Raji (cell line): Measurements from ENCODE around the gene SERAC1.

Experiments
- POLR2A ChIP-seq: IDR thresholded peaks from 2 replicates; pipeline ENCODE4 v1.6.1; 2011; ENCODE audit warnings: low read depth, low read length, control low read depth; ENCODE audit not compliant: insufficient read depth

SERAC1 gene

DNA sequence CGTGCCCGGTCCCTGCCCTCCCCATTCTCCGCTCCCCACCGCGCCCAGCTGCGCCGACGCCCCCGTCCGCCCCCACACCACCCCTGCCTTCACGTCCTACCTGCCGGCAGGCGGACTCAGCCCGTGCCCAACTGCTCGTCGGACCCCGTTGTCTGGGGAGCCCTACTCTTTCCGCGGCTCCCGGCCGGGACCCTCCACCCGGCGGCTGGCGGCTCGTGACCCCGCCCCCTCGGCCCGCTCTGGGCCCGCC lies at the start of gene SERAC1:
Gene SERAC1, minus strand, starts transcription at position 223 of the 250 bp plus-strand sequence. CDS start 9,899 bp downstream, outside the sequence.
- TF ChIP-seq POLR2A: no peak

DNA sequence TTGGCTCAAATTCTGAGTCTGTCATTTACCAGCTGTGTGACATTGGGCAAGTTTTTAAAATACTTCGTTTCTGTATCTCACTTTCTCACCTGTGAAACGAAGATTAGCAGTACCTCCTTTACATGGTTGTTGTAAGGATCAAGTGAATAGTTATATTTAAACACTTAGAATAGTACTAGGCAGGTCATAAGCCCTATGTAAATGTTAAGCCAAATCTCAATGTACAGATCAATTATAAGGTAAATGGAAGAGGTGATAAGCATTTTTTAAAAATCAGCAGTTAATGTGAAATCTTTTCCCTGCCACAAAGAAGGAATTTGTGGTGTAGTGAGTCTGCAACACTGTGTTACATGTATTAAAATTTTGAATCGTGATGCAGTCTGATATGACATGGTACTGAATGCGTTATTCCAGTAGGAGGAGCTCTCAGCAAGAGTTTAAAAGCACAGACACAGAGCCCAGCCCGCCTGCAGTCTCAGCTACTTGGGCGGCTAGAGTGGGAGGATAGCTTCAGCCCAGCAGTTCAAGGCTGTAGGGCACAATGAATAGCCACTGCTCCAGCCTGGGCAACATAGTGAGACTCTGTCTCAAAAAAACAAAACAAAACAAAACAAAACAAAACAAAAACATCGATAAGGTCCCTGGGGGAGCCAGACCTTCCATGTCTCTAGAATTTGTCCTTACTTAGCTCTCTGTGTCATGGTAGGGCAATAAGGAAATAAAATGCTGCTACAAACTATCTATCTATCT lies 46.0 kb upstream of the SERAC1 start:
- TF ChIP-seq POLR2A: no peak

DNA sequence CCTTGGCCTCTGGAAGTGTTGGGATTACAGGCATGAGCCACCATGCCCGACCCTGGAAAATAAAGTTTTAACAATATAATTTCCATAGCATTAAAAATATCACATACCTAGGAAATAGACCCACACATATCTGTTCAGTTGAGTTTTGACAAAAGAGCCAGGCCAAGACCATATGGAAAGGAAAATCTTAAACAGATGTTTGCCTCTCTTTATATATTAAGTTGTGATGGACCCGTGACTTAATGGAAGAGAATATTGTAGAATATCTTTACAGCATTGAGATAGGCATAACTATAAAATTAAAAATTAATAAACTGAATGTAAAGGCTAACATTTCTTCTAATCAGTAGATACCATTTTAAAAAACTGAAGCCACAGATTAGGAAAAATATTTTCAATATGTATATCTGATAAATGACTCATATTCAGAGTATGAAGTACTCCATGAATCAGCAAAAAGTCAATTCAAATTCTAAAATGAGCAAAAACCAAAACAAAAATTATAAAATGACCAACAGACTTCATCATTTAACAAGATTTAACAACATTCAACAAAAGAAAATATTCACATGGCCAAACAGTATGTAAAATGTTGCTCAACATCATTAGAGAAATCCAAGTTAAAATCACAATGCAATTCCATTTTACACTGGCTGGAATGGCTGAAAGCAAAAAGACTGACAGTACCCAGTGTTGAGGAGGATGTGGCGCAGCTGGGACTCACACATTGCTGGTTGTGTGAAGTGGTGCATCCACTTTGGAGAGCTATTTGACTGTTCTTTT lies 43.4 kb upstream of the SERAC1 start:
- no peak for TF ChIP-seq POLR2A

- TF ChIP-seq POLR2A: no peak
Measured at GRCh38 chr6:158207422-158207788, 39.3 kb upstream of the SERAC1 start.

GRCh38 chr6:158206740-158207421 lies 38.8 kb upstream of the SERAC1 start:
- TF ChIP-seq POLR2A: no peak

- TF ChIP-seq POLR2A: no peak
Measured at GRCh38 chr6:158205169-158205944, 37.3 kb upstream of the SERAC1 start.

DNA sequence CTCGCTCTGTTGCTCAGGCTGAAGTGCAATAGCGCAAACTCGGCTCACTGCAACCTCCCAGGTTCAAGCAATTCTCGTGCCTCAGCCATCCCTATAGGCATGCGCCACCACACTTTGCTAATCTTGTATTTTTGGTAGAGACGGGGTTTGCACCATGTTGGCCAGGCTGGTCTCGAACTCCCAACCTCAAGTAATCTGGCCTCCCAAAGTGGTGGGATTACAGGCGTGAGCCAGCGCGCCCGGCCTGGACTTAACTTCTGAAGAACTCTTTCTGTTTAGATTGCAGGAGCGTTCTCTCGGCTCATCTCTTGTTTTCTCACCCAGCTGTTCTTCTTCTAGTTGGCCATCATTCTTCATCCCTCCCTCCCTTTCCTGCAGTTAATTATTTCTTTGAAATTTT lies 30.4 kb upstream of the SERAC1 start:
- no peak for TF ChIP-seq POLR2A

GRCh38 chr6:158194487-158195280 lies 26.6 kb upstream of the SERAC1 start:
- no peak for TF ChIP-seq POLR2A

DNA sequence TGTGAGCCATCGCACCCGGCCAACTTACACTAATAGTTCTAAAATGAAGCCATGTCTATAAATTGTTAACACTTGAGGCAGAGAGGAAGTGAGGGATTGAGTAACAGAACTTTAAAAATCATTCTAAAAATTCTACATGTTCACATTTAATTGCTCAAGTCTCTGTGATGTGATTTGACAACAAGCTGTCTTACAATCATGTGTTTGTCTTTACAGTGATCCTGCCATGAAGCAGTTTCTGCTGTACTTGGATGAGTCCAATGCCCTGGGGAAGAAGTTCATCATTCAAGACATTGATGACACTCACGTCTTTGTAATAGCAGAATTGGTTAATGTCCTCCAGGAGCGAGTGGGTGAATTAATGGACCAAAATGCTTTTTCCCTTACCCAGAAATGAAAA lies 23.7 kb upstream of the SERAC1 start:
- TF ChIP-seq POLR2A: no peak

- no peak for TF ChIP-seq POLR2A
Measured at GRCh38 chr6:158191032-158191431, 23.0 kb upstream of the SERAC1 start.

DNA sequence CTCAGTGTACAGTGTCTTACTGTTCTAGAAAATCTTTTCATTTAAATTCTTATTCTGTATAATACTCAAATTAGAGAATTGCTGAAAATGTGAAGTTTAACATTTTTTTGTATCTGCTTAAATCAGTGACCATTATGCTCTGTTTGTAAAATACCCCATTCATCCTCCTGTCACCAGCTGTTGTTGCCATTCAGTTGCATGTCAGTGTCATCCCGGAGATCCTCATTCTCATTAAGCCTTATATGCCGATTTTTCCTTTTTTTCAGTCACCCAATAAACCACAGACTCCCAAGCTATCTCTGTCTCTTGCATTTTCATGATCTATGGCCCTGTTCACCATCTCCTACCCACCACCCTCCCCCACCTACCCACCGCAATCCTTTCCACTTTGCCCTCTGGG lies 20.5 kb upstream of the SERAC1 start:
- no peak for TF ChIP-seq POLR2A

DNA sequence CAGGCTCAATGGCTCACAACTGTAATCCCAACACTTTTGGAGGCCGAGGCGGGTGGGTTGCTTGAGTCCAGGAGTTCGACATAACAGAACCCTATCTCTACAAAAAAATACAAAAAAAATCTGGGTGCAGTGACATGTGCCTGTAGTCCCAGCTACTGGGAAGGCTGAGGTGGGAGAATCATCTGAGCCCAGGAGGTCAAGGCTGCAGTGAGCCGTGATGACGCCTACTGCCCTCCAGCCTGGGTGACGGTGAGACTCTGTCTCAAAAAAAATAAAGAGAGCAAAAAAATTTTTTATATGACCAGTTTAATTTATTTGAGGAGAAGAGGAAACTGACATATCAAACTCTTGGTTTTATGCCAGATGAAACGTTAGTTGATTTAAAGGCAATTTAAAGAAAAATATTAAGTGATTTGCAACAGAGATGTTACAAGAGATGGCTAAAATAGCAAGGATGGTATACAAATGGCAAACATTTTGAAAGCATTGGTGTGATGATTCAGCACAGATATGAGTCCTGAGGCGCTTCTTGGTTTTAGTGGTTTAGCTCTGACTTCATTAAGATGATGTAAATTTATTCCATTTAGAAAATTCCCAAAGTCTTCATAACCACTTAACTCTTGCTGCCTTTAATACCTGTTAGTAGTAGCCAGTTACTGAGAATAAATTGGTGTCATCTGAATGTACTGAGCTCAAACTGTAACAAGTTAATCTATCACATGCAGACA lies 17.8 kb upstream of the SERAC1 start:
- no peak for TF ChIP-seq POLR2A

DNA sequence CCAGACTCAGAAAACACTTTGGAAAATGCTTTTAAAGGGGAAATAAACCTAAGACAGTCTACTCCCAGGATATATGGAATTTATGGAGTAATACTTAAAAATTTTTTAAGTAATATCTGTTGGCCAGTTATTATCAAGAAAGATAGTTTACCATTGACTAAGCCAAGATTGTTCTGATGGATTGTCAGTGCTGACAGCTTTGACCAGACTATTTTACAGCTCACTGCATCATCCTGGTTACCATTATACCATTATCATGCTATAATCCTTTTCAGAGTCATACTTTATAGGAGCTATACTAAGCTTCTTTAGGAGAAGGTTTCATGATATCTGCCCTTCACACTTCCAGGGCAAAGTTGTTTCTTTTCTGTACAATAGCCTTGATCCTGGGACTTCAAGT lies 16.5 kb upstream of the SERAC1 start:
- no peak for TF ChIP-seq POLR2A

DNA sequence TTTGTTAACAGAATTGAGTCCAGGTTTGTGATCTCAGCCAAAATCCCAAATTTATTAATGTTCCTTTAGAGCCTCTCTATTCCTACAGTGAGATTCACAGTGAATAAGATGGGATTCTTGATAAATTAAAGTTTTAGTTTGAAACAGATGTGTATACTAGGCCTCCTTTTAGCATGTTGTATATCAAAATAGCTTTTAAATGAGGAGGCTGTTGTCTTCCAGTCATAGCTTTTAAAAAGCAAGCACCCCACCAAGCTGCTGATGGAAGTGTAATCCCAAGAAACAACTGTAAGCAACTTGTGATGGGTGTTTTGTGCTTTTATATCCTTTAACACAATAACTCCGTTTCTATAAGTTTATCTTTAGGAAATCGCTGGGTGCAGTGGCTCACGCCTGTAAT lies 7.0 kb upstream of the SERAC1 start:
- TF ChIP-seq POLR2A: no peak
